H9 (cell line): Measurements from ENCODE around the gene DPY19L3. TPM values are rescaled to one million over a fixed set of nuclear protein-coding genes. Genes with fewer than 3 reads are reported as not detected.

Source experiments
- DNase-seq: peaks from one replicate; pipeline ENCODE4 v3.0.0-alpha.2; 2017
- H2AFZ ChIP-seq: one replicate; pipeline ENCODE4 v1.6.1; 2013; ENCODE audit warnings: mild to moderate bottlenecking, low read length, control low read depth, moderate library complexity
- H2AK5ac ChIP-seq: 2 replicates; pipeline ENCODE4 v1.6.1; 2013; ENCODE audit warnings: low read length, control low read depth, mixed read lengths; ENCODE audit not compliant: insufficient read length
- H2BK120ac ChIP-seq: one replicate; pipeline ENCODE4 v1.6.1; 2013; ENCODE audit warnings: low read depth, mild to moderate bottlenecking, low read length, control low read depth, inconsistent platforms; ENCODE audit not compliant: poor library complexity, severe bottlenecking
- H2BK12ac ChIP-seq: 2 replicates; pipeline ENCODE4 v1.6.1; 2013; ENCODE audit warnings: low read length, control low read depth, mixed read lengths, low read depth; ENCODE audit not compliant: insufficient read length
- H2BK15ac ChIP-seq: 2 replicates; pipeline ENCODE4 v1.6.1; 2013; ENCODE audit warnings: low read depth, low read length, control low read depth
- H2BK20ac ChIP-seq: one replicate; pipeline ENCODE4 v1.6.1; 2013; ENCODE audit warnings: low read depth, mild to moderate bottlenecking, low read length, control low read depth, inconsistent platforms; ENCODE audit not compliant: poor library complexity, severe bottlenecking
- H2BK5ac ChIP-seq: 2 replicates; pipeline ENCODE4 v1.6.1; 2013; ENCODE audit warnings: low read length, control low read depth, mixed read lengths; ENCODE audit not compliant: insufficient read length
- H3K14ac ChIP-seq: 2 replicates; pipeline ENCODE4 v1.6.1; 2013; ENCODE audit warnings: low read length, control low read depth; ENCODE audit not compliant: insufficient read depth
- H3K18ac ChIP-seq: 2 replicates; pipeline ENCODE4 v1.6.1; 2013; ENCODE audit warnings: low read depth, mild to moderate bottlenecking, mixed read lengths, low read length, control low read depth; ENCODE audit not compliant: insufficient read length
- H3K23ac ChIP-seq: 2 replicates; pipeline ENCODE4 v1.6.1; 2013; ENCODE audit warnings: low read length, control low read depth, mixed read lengths, low read depth; ENCODE audit not compliant: insufficient read length
- H3K23me2 ChIP-seq: 2 replicates; pipeline ENCODE4 v1.6.1; 2013; ENCODE audit warnings: low read depth, mild to moderate bottlenecking, mixed read lengths, low read length, control low read depth; ENCODE audit not compliant: insufficient read length, poor library complexity, severe bottlenecking
- H3K27ac ChIP-seq: 2 replicates; pipeline ENCODE4 v1.5.1; 2013; ENCODE audit warnings: low read length, control low read depth, mixed read lengths, low read depth; ENCODE audit not compliant: insufficient read length
- H3K27me3 ChIP-seq: 2 replicates; pipeline ENCODE4 v1.6.1; 2013; ENCODE audit warnings: low read length, control low read depth, inconsistent platforms; ENCODE audit not compliant: insufficient read depth
- H3K4ac ChIP-seq: 2 replicates; pipeline ENCODE4 v1.6.1; 2013; ENCODE audit warnings: low read depth, mild to moderate bottlenecking, control low read depth, inconsistent platforms, low read length, moderate library complexity
- H3K4me1 ChIP-seq: 2 replicates; pipeline ENCODE4 v1.6.1; 2013; ENCODE audit warnings: low read length, control low read depth, inconsistent platforms; ENCODE audit not compliant: insufficient read depth
- H3K4me2 ChIP-seq: 2 replicates; pipeline ENCODE4 v1.6.1; 2013; ENCODE audit warnings: low read length, control low read depth, mixed read lengths; ENCODE audit not compliant: insufficient read length, insufficient read depth
- H3K56ac ChIP-seq: 2 replicates; pipeline ENCODE4 v1.6.1; 2013; ENCODE audit warnings: low read depth, mild to moderate bottlenecking, mixed read lengths, low read length, control low read depth; ENCODE audit not compliant: insufficient read length
- H3K79me1 ChIP-seq: 2 replicates; pipeline ENCODE4 v1.6.1; 2013; ENCODE audit warnings: low read depth, mild to moderate bottlenecking, moderate library complexity, low read length, control low read depth, inconsistent platforms; ENCODE audit not compliant: insufficient read depth, poor library complexity, severe bottlenecking
- H3K79me2 ChIP-seq: 2 replicates; pipeline ENCODE4 v1.6.1; 2013; ENCODE audit warnings: low read length, control low read depth, inconsistent platforms; ENCODE audit not compliant: insufficient read depth
- H3K9ac ChIP-seq: 2 replicates; pipeline ENCODE4 v1.6.1; 2013; ENCODE audit warnings: low read length, control low read depth, mixed read lengths; ENCODE audit not compliant: insufficient read length; ENCODE audit errors: extremely low read depth
- H3K9me3 ChIP-seq: one replicate; pipeline ENCODE4 v1.6.1; 2013; ENCODE audit warnings: low read depth, low read length, inconsistent platforms; ENCODE audit not compliant: control insufficient read depth
- H3T11ph ChIP-seq: one replicate; pipeline ENCODE4 v1.6.1; 2013; ENCODE audit warnings: mild to moderate bottlenecking, low read length, control low read depth, inconsistent platforms
- H4K20me1 ChIP-seq: one replicate; pipeline ENCODE4 v1.6.1; 2013; ENCODE audit not compliant: control insufficient read depth, insufficient read length, insufficient read depth
- H4K5ac ChIP-seq: 2 replicates; pipeline ENCODE4 v1.6.1; 2013; ENCODE audit warnings: low read depth, mild to moderate bottlenecking, mixed read lengths, low read length, control low read depth; ENCODE audit not compliant: insufficient read length
- H4K8ac ChIP-seq: replicated peaks from 2 replicates; pipeline ENCODE4 v1.6.1; 2013; ENCODE audit warnings: low read length, control low read depth, mixed read lengths, low read depth; ENCODE audit not compliant: insufficient read length
- H4K91ac ChIP-seq: 2 replicates; pipeline ENCODE4 v1.6.1; 2013; ENCODE audit warnings: low read depth, mild to moderate bottlenecking, moderate library complexity, mixed read lengths, low read length, control low read depth; ENCODE audit not compliant: insufficient read length
- H3K27ac Mint-ChIP-seq, 3 experiments: 2 replicates in 2 of 3; 3 replicates in 1 of 3; pipeline ENCODE4 v1.8.0; 2020 to 2021; ENCODE audit warnings: mixed read lengths in 3 of 3, mild to moderate bottlenecking in 1 of 3, moderate library complexity in 1 of 3
- H3K27me3 Mint-ChIP-seq: 2 replicates; pipeline ENCODE4 v1.8.0; 2021; ENCODE audit warnings: low read depth, mild to moderate bottlenecking, moderate library complexity, mixed read lengths
- H3K36me3 Mint-ChIP-seq, 3 experiments: 2 replicates in 2 of 3; 3 replicates in 1 of 3; pipeline ENCODE4 v1.8.0; 2020 to 2021; ENCODE audit warnings: low read depth in 3 of 3, mixed read lengths in 3 of 3; ENCODE audit not compliant: insufficient read depth in 1 of 3
- H3K4me1 Mint-ChIP-seq, 2 experiments: 2 replicates each; pipeline ENCODE4 v1.8.0; 2020; ENCODE audit warnings: mixed read lengths in 2 of 2
- H3K4me3 Mint-ChIP-seq, 2 experiments: 2 replicates in 1 of 2; 3 replicates in 1 of 2; pipeline ENCODE4 v1.8.0; 2020 to 2021; ENCODE audit warnings: mild to moderate bottlenecking in 2 of 2, mixed read lengths in 2 of 2, moderate library complexity in 1 of 2
- H3K9me3 Mint-ChIP-seq, 2 experiments: 2 replicates in 1 of 2; 3 replicates in 1 of 2; pipeline ENCODE4 v1.8.0; 2020; ENCODE audit warnings: mild to moderate bottlenecking in 2 of 2, mixed read lengths in 2 of 2, moderate library complexity in 1 of 2
- WGBS: extraction: QIAGEN DNeasy Blood & Tissue Kit; methylation state at CpG from one replicate; pipeline ENCODE4 v1.1.7; 2013; ENCODE audit warnings: missing lambda C conversion rate, low lambda C conversion rate, mixed read lengths; ENCODE audit not compliant: insufficient read length; ENCODE audit errors: extremely low coverage; 5-methylcytosine and 5-hydroxymethylcytosine counted together
- total RNA-seq: library from RNA; stranded (reverse); gene quantifications from 2 replicates; pipeline ENCODE4 v1.2.1, GENCODE V29; 2021
- TF ChIP-seq, protein P1 (sequence below): fragments of 200-600 bp; sonication (generic); conservative IDR thresholded peaks from 3 replicates; pipeline ENCODE4 v1.8.0; 2021; ENCODE audit warnings: antibody characterized with exemption, mild to moderate bottlenecking

DPY19L3 gene
- total RNA-seq, 1 experiment from 2014 or later, result 54.5 TPM

DNA sequence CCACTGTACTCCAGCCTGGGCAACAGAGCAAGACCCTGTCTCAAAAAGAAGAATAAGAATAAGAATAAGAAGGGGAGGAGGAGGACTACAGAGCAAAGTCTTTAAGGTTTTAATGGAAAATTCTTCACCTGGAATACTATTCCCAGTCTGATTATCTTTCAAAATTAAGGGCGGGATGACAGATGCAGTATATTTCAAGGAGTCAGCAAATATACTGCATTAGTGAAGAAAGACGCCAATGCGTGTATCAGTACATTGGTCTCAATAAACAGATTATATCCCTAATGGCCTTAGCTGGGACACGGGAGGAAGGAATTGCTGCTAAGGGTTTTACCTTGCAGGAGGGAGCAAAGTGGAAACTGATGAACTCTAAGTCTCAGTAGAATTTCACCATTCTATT, 121.3 kb downstream of the DPY19L3 start:
- Histone ChIP-seq H2BK12ac (no peak overlapping the region), H2AFZ (no peak overlapping the region), H3K4ac (no peak overlapping the region), H3K56ac (no peak overlapping the region), H2BK20ac (no peak overlapping the region), H3T11ph (no peak overlapping the region), H3K9me3 (no peaks in the 10 kb centered on the region), H4K8ac (no peak overlapping the region), H3K27me3 (no peaks in the 10 kb centered on the region), H4K91ac (no peak overlapping the region), H3K23me2 (no peaks in the 10 kb centered on the region), H3K79me1 (no peaks in the 10 kb centered on the region), H3K18ac (no peak overlapping the region), H4K5ac (no peak overlapping the region), H2BK120ac (no peak overlapping the region), H3K79me2 (no peaks in the 10 kb centered on the region), H3K23ac (no peak overlapping the region), H3K4me1 (no peaks in the 10 kb centered on the region), H2BK5ac (no peak overlapping the region), H2BK15ac (no peak overlapping the region), H2AK5ac (no peak overlapping the region), H4K20me1 (no peaks in the 10 kb centered on the region), H3K27ac (no peak overlapping the region), H3K9ac (no peak overlapping the region), H3K4me2 (no peak overlapping the region), H3K14ac (no peak overlapping the region)
- Mint-ChIP-seq H3K27me3 (no peaks in the 10 kb centered on the region; the same call in none of the 2 replicates), H3K36me3 (peaks cover 0 to 4% (median 3%) of the 10 kb centered on the region in 3 experiments; a peak in 3 of 7 replicates), H3K9me3 (peaks cover 8 to 14% of the 10 kb centered on the region in 2 experiments; a peak in 4 of 5 replicates), H3K27ac (no peak overlapping the region), H3K4me3 (no peak overlapping the region), H3K4me1 (no peaks in the 10 kb centered on the region)
- no CpG with 5 or more reads among the region's 4 CpGs for WGBS
- no peak for DNase-seq
- TF ChIP-seq, protein P1, sequence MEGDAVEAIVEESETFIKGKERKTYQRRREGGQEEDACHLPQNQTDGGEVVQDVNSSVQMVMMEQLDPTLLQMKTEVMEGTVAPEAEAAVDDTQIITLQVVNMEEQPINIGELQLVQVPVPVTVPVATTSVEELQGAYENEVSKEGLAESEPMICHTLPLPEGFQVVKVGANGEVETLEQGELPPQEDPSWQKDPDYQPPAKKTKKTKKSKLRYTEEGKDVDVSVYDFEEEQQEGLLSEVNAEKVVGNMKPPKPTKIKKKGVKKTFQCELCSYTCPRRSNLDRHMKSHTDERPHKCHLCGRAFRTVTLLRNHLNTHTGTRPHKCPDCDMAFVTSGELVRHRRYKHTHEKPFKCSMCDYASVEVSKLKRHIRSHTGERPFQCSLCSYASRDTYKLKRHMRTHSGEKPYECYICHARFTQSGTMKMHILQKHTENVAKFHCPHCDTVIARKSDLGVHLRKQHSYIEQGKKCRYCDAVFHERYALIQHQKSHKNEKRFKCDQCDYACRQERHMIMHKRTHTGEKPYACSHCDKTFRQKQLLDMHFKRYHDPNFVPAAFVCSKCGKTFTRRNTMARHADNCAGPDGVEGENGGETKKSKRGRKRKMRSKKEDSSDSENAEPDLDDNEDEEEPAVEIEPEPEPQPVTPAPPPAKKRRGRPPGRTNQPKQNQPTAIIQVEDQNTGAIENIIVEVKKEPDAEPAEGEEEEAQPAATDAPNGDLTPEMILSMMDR, result no peak
